Gastroesophageal sphincter (tissue), 3 donors: ENCODE measurements around the gene SLC66A2.

Source experiments
- EP300 ChIP-seq: sonication (generic); formaldehyde crosslinking; IDR thresholded peaks from one replicate; pipeline ENCODE4 v1.6.1; 2017; ENCODE audit warnings: antibody characterized with exemption, mild to moderate bottlenecking
- TF ChIP-seq, protein P1 (sequence below), 4 experiments: fragments of 200-600 bp in 2 of 4; fragments of 450-650 bp in 2 of 4; sonication (generic) in 1 of 4; IDR thresholded peaks; one replicate each; pipeline ENCODE4 v1.5.1; 2017 to 2019; ENCODE audit warnings: antibody characterized with exemption in 4 of 4, mild to moderate bottlenecking in 2 of 4, moderate library complexity in 2 of 4

DNA sequence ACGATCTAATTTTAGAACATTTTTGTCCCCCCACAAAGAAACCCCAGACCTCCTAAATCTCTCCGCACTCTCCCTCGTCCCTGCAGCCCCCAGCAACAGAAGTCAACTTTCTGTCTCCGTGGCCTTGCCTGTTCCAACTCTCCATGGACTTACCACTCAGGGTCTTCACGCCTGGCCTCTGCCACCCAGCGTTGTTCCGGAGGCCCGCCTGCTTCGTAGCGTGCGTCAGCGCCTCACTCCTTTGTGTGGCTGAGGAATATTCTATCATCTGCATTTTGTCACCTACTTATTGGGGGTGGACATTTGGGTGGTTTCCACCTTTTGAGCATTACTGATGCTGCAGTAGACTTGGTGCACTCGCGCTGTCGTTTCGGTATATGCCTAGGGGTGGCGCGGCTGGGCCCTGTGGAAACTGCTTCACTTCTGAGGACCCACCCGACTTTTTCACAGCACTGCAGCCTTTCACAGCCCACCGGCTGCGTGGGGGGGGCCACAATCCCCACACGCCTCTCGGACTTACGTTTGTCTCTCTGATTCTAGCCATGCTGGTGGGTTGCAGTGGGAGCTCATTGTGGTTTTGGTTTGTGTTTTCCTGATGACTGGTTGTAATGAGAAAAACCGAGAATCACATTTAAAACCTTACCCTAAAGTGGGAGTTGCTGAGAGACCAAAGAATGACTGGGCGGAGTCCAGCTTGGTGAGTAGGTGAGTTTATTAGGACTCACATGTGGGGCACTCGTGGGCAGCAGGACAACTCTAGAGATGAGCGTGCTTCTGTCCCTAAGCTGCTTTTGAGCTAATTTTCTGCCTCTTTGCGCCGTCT lies 11.6 kb upstream of the SLC66A2 start:
- TF ChIP-seq, protein P1, sequence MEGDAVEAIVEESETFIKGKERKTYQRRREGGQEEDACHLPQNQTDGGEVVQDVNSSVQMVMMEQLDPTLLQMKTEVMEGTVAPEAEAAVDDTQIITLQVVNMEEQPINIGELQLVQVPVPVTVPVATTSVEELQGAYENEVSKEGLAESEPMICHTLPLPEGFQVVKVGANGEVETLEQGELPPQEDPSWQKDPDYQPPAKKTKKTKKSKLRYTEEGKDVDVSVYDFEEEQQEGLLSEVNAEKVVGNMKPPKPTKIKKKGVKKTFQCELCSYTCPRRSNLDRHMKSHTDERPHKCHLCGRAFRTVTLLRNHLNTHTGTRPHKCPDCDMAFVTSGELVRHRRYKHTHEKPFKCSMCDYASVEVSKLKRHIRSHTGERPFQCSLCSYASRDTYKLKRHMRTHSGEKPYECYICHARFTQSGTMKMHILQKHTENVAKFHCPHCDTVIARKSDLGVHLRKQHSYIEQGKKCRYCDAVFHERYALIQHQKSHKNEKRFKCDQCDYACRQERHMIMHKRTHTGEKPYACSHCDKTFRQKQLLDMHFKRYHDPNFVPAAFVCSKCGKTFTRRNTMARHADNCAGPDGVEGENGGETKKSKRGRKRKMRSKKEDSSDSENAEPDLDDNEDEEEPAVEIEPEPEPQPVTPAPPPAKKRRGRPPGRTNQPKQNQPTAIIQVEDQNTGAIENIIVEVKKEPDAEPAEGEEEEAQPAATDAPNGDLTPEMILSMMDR (IDR thresholded peaks at IDR 0.05): no peak
- no peak for TF ChIP-seq EP300
